ENCODE results near the gene CASK.
"Not testable (repeated sequence)": the region's sequence is repeated elsewhere in the genome, so short reads cannot be mapped to it uniquely, and the experiment has no call there.

Gene CASK

GRCh38 chrX:41722816-41723618 lies 200.3 kb downstream of the CASK start:
- no peak for DNase-seq

- DNase-seq, result no peak
Observed at GRCh38 chrX:41722214-41722613, 201.1 kb downstream of the CASK start.

GRCh38 chrX:41721590-41721989 lies 201.8 kb downstream of the CASK start:
- peak in 1 of 5 experiments; percentile 18 for DNase-seq

- DNase-seq, result peak in 2 of 5 experiments; percentile 47 to 83
Observed at GRCh38 chrX:41720125-41720779, 203.1 kb downstream of the CASK start.

GRCh38 chrX:41719610-41720009 lies 203.7 kb downstream of the CASK start:
- DNase-seq, result not testable (repeated sequence)

GRCh38 chrX:41718481-41719235 lies 204.7 kb downstream of the CASK start:
- DNase-seq, result no peak

- DNase-seq, result no peak
Observed at GRCh38 chrX:41716767-41717473, 206.4 kb downstream of the CASK start.

- DNase-seq, result no peak
Observed at GRCh38 chrX:41716222-41716621, 207.1 kb downstream of the CASK start.

GRCh38 chrX:41711021-41711667 lies 212.2 kb downstream of the CASK start:
- no peak for DNase-seq

- DNase-seq, result no peak
Observed at GRCh38 chrX:41708486-41708885, 214.9 kb downstream of the CASK start.

GRCh38 chrX:41707218-41707617 lies 216.1 kb downstream of the CASK start:
- no peak for DNase-seq

- no peak for DNase-seq
Observed at GRCh38 chrX:41705680-41706374, 217.5 kb downstream of the CASK start.

- DNase-seq, result no peak
Observed at GRCh38 chrX:41705042-41705441, 218.3 kb downstream of the CASK start.

- peak in 1 of 5 experiments; percentile 76 for DNase-seq
Observed at GRCh38 chrX:41703574-41704029, 219.8 kb downstream of the CASK start.

GRCh38 chrX:41695426-41695825 lies 227.9 kb downstream of the CASK start:
- peak in 2 of 5 experiments; percentile 39 to 42 for DNase-seq

- peak in 1 of 5 experiments; percentile 11 for DNase-seq
Observed at GRCh38 chrX:41693024-41693423, 230.3 kb downstream of the CASK start.

GRCh38 chrX:41692162-41692749 lies 231.1 kb downstream of the CASK start:
- no peak for DNase-seq

GRCh38 chrX:41689711-41690110 lies 233.6 kb downstream of the CASK start:
- DNase-seq, result no peak

- peak in 1 of 5 experiments; percentile 50 for DNase-seq
Observed at GRCh38 chrX:41688835-41689234, 234.5 kb downstream of the CASK start, which contains the start of gene GPR34. Gene GPR34, plus strand, starts transcription at chrX:41688973. Its CDS starts 6,661 bp downstream, at chrX:41695634.

GRCh38 chrX:41688156-41688555 lies 235.2 kb downstream of the CASK start:
- DNase-seq, result no peak

- DNase-seq, result peak in 1 of 5 experiments; percentile 37
Observed at GRCh38 chrX:41686788-41687187, 236.6 kb downstream of the CASK start.

All from T-helper 2 cell (primary cell).